HG02610 (cell line): ENCODE measurements around the gene ZBTB46.

ENCODE experiments used
- ATAC-seq: cut with Tn5 transposase; IDR thresholded peaks from one replicate; pipeline ENCODE4 v1.9.1; 2021; ENCODE audit warnings: mild to moderate bottlenecking, moderate library complexity; ENCODE audit not compliant: unreplicated experiment

The ZBTB46 gene

GRCh38 chr20:63840405-63840828 lies 9.4 kb upstream of the ZBTB46 start:
- no peak for ATAC-seq

GRCh38 chr20:63839620-63840019 lies 8.6 kb upstream of the ZBTB46 start:
- ATAC-seq: no peak

- no peak for ATAC-seq
These were observed 6.4 kb upstream of the ZBTB46 start for GRCh38 chr20:63837479-63837878.

- ATAC-seq: no peak
These were observed 5.6 kb upstream of the ZBTB46 start for GRCh38 chr20:63836458-63837344.

- no peak for ATAC-seq
These were observed 4.2 kb upstream of the ZBTB46 start for GRCh38 chr20:63835021-63835858.

- ATAC-seq: no peak
These were observed 3.4 kb upstream of the ZBTB46 start for GRCh38 chr20:63834491-63834880.

- no peak for ATAC-seq
These were observed 2.9 kb upstream of the ZBTB46 start for GRCh38 chr20:63833776-63834490.

- ATAC-seq: no peak
These were observed 1.1 kb upstream of the ZBTB46 start for GRCh38 chr20:63831993-63832686.

- no peak for ATAC-seq
These were observed 555 bp upstream of the ZBTB46 start for GRCh38 chr20:63831646-63831992.

GRCh38 chr20:63829945-63830835 lies 874 bp downstream of the ZBTB46 start:
- ATAC-seq: no peak

- no peak for ATAC-seq
These were observed 1.5 kb downstream of the ZBTB46 start for GRCh38 chr20:63829603-63829944.

- no peak for ATAC-seq
These were observed 2.1 kb downstream of the ZBTB46 start for GRCh38 chr20:63828951-63829350.

- ATAC-seq: no peak
These were observed 2.5 kb downstream of the ZBTB46 start for GRCh38 chr20:63828545-63828944.

- no peak for ATAC-seq
These were observed 2.9 kb downstream of the ZBTB46 start for GRCh38 chr20:63828124-63828523.

- no peak for ATAC-seq
These were observed 4.3 kb downstream of the ZBTB46 start for GRCh38 chr20:63826753-63827152.

GRCh38 chr20:63825331-63826118 lies 5.5 kb downstream of the ZBTB46 start:
- no peak for ATAC-seq

GRCh38 chr20:63823691-63824311 lies 7.3 kb downstream of the ZBTB46 start:
- ATAC-seq: no peak

- no peak for ATAC-seq
These were observed 8.8 kb downstream of the ZBTB46 start for GRCh38 chr20:63822276-63822696.

- ATAC-seq: no peak
These were observed 9.3 kb downstream of the ZBTB46 start for GRCh38 chr20:63821811-63822210.
